GM19035 (cell line): ENCODE results near the gene SDK1.

Source experiments
- ATAC-seq: cut with Tn5 transposase; IDR thresholded peaks from one replicate; pipeline ENCODE4 v1.9.1; 2021; ENCODE audit not compliant: unreplicated experiment

SDK1 gene

GRCh38 chr7:3408814-3409595 is 108.0 kb downstream of the SDK1 start:
- ATAC-seq = no peak

GRCh38 chr7:3412871-3413270 is 111.8 kb downstream of the SDK1 start:
- no peak for ATAC-seq

GRCh38 chr7:3415861-3416312 is 114.8 kb downstream of the SDK1 start:
- no peak for ATAC-seq

DNA sequence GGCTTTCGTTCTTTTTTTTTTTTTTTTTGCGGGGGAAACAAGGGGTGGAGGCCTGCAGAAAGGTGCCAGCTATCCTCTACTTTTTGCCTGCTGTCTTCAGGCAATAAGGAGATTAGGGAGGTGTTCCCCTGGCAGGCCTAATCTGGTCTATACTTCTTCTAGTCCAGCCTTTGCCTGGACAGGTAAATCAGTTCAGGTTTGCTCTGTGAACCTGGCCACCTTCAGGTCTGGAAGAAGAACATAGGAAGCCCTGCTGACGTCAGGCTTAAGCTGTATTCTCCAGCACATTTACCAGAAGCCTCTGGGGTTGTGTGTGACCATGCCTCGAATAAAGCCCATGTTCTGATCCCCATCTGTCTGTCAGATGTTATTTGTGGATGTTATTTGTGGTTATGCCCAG is 115.4 kb downstream of the SDK1 start:
- ATAC-seq = no peak

DNA sequence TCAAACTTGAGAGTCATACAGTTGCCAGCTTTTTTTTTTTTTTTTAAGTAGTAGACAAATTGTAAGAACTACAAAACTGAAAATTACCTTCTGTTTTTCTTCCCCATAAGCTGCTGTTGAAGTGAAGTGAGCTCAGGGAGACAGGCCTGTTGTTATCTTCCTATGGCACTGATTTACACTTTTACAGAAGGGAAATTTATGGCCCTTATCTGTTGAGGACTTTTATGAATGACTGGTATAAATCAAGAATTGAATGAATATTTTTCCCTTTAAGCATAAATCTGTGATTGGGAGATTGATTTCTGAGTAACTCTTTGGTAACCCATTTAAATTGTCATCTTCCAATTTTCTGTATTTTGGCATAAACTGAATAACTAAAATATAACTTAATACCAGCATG is 124.0 kb downstream of the SDK1 start:
- ATAC-seq = no peak

DNA sequence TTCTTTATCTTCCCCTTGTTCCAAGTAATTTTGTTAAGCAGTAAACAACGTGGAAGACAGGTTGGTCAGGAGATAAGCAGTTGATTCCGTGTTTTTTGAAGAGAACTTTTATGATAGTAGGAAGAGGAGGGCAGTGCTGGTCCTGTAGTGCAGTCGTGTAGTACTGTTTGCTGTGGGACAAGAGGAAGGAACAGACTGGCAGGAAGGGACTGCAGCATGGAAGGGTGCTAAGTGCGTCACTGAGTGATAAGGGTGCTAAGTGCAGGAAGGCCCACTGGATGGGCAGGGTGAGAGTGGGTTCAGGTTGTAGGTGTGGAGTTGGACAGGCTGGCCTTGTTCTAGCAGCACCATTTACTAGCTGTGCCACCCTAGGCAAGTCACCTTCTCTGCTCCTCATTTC is 125.0 kb downstream of the SDK1 start:
- ATAC-seq = no peak

DNA sequence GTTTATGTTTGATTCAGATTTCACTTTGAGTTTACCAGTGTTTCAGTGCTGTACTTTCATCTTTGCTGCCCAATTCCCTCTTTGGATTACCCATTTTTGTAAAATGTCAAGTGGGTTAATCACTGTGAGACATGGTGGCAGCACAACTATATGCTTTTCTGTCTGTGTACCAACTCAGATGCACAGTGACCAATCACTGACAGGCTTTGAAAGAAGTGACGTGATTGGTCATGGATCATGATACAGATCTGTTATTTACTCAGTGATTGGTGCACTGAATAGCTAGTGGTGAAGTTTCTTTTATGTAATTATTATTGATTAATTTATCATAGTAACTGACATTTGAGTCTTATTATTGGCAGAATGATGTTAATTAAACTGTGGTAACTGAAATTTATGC is 126.9 kb downstream of the SDK1 start:
- no peak for ATAC-seq

- no peak for ATAC-seq
Measured at GRCh38 chr7:3429981-3430380, 128.9 kb downstream of the SDK1 start.

GRCh38 chr7:3430588-3430987 is 129.5 kb downstream of the SDK1 start:
- ATAC-seq = no peak

- no peak for ATAC-seq
Measured at GRCh38 chr7:3431306-3431705, 130.3 kb downstream of the SDK1 start.

DNA sequence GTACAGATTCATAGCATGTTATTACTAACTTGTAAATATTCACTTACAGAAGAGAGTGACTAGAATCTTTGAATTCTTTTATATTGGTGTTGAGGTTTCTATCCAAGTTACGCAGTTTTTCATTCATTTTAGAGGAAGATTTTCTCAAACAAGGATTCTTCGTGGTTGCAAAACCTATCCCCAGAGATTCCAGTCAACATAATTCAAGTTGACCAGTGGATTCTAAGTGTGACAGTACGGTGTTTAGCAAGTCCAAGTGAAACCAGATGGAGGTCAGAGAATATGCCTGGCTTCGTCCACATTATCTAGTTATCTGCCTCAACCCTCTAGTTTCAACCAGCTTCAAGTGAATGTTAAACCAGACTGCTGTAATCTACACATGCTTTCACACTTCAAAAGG is 131.9 kb downstream of the SDK1 start:
- ATAC-seq = no peak

- ATAC-seq = no peak
Measured at GRCh38 chr7:3434611-3435010, 133.6 kb downstream of the SDK1 start.

DNA sequence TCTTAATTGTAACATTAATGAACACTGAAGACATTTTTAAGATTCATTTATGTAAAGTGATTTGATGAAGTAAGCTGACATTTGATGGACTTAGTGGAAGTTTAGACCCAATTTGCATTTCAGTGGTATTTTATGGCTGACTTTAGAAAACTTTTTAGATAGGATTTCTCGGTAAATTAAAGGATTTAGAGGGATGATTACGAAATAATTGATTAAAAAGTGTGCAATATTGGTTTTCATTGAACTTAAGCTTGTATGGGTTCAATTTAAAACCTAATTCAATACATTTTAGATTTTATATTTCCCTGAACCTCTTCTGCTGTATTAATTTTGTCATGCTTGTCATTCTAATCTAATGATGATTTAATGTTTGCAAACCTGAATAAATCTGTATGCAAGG is 135.1 kb downstream of the SDK1 start:
- no peak for ATAC-seq

GRCh38 chr7:3436746-3437145 is 135.7 kb downstream of the SDK1 start:
- no peak for ATAC-seq

GRCh38 chr7:3437467-3437866 is 136.4 kb downstream of the SDK1 start:
- no peak for ATAC-seq

DNA sequence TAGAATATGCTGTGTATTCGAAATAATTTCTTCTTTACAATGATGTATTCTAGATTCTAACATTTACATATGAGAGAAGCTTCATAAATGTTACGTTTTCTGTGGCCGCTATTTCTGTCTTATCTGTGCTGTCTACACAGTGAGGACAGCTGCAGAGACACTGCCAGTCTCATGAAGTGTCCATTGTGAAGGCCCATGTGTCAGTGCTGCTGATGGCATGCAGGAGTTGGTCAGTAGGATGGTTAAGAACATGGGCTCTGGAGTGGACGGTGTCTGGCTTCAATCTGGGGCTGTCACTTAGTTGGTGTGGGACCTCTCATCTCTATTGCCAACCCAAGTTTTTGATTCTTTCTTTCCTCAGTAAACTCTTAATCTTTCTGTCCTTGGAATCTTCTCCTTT is 137.3 kb downstream of the SDK1 start:
- ATAC-seq = no peak

- no peak for ATAC-seq
Measured at GRCh38 chr7:3439333-3440030, 138.4 kb downstream of the SDK1 start.

DNA sequence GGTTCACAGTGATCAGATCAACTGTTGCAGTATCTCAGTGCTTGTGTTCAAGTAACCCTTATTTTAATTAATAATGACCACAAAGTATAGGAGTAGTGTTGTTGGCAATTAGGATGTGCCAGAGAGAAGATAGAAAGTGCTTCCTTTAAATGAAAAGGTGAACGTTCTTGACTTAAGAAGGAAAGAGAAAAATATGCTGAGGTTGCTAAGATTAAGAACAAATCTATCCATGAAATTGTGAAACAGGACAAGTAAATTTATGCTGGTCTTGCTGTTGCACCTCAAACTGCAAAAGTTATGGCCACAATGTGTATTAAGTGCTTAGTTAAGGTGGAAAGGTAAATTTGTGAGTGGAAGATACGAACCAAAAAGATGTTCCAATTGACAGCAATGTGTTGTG is 139.5 kb downstream of the SDK1 start:
- no peak for ATAC-seq

DNA sequence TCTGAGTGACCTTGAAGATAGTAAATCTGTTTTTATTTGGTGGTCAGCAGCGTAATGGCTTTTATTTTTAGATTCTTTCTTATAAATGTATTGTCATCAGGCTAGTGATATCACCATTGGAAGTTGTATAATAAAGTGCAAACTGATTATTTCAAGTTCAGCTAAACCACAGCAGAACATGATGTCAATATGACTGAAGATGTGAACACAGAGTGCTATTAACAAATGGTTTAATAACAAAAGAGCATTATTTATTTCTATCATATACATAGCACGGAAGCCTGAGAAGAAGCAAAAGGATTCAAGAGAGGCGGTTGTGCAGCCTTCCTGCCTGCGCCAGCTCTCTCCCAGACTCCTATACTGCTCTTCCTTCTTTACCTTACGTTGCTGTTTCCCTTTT is 142.7 kb downstream of the SDK1 start:
- no peak for ATAC-seq

DNA sequence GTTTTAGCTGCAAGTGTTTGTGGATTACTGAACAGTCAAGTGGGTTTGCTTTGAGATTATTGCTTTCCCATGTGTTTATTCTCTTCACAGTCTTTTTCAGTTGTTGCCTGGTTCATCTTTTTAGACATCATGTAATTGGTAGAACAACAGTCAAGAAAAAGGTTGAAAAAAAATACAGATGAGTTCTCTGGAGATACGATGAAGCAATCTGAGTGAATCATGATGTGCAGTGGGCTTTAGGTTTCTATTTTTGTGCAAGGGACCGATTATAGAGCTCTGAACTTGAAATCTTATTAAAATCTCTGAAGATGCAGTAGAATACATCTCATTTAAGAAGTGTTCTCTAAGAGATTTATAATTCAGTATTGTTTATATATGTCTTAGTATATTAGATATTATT is 145.7 kb downstream of the SDK1 start:
- ATAC-seq = no peak

GRCh38 chr7:3451701-3452100 is 150.6 kb downstream of the SDK1 start:
- ATAC-seq = no peak

GRCh38 chr7:3453398-3453797 is 152.3 kb downstream of the SDK1 start:
- ATAC-seq = no peak
